Mammary epithelial cell (primary cell): Measurements from ENCODE around the gene CHMP4A.

Experiments
- EZH2 ChIP-seq: IDR thresholded peaks from 2 replicates; pipeline ENCODE4 v1.6.1; 2012; ENCODE audit warnings: low read length, inconsistent platforms, borderline replicate concordance
- TF ChIP-seq, protein P1 (sequence below), 2 donors: IDR thresholded peaks in 1 of 2; conservative IDR thresholded peaks in 1 of 2; 2 replicates each; pipeline ENCODE4 v1.5.1; 2011 to 2012; ENCODE audit warnings: inconsistent platforms in 2 of 2, low read length in 2 of 2, mild to moderate bottlenecking in 2 of 2, control low read depth in 1 of 2, low read depth in 1 of 2; ENCODE audit not compliant: insufficient read depth in 1 of 2; ENCODE audit errors: extremely low read depth in 1 of 2

DNA sequence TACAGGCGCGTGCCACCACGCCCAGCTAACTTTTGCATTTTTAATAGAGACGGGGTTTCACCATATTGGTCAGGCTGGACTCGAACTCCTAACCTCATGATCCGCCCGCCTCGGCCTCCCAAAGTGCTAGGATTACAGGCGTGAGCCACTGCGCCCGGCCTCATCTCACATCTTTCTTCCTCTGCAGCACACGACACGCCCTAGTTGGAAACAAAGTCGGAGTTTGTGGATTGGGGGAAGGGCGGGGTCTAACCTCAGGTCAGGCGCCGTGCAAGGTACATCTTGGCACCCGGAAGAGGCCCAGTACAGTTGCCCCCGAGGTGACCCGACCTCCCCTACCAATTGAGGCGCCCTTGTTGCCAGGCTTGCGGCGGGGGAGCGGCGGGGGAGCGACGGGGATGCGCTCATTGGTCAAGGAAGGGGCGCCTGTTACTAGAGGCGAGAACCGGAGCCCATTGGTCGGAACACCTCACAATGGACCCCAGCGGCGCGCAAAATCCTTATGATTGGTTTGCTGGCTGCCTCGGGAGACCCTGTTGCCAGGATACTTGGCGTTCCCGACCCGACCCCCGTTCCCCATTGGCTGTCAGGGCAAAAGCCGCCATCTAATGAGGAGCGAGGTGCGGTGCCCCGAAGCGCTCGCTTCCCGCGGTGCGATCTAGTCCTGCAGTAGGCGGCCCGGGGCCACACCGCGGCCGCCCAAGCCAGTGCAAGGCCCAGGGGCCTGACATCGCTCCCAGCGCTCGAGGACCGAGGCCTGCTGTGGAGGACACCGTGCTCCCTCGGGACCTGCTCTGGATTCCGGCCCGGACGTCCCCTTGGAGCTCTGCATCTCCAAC lies 41.6 kb downstream of the CHMP4A start, which contains the start of gene REC8:
- TF ChIP-seq, protein P1, sequence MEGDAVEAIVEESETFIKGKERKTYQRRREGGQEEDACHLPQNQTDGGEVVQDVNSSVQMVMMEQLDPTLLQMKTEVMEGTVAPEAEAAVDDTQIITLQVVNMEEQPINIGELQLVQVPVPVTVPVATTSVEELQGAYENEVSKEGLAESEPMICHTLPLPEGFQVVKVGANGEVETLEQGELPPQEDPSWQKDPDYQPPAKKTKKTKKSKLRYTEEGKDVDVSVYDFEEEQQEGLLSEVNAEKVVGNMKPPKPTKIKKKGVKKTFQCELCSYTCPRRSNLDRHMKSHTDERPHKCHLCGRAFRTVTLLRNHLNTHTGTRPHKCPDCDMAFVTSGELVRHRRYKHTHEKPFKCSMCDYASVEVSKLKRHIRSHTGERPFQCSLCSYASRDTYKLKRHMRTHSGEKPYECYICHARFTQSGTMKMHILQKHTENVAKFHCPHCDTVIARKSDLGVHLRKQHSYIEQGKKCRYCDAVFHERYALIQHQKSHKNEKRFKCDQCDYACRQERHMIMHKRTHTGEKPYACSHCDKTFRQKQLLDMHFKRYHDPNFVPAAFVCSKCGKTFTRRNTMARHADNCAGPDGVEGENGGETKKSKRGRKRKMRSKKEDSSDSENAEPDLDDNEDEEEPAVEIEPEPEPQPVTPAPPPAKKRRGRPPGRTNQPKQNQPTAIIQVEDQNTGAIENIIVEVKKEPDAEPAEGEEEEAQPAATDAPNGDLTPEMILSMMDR (conservative IDR thresholded peaks at IDR 0.05 in 1 of 2, IDR thresholded peaks at IDR 0.05 in 1 of 2; ENCODE audit: extremely low read depth in 1 of 2, insufficient read depth in 1 of 2, low read depth in 1 of 2, low read length in 2 of 2): no peak
- TF ChIP-seq EZH2: no peak
